GM19328 (cell line): Measurements from ENCODE around the gene FKBP1C.
"Not testable (repeated sequence)": the region's sequence is repeated elsewhere in the genome, so short reads cannot be mapped to it uniquely, and the experiment has no call there.

ENCODE experiments used
- ATAC-seq: cut with Tn5 transposase; IDR thresholded peaks from one replicate; pipeline ENCODE4 v1.9.1; 2021; ENCODE audit warnings: mild to moderate bottlenecking, moderate library complexity; ENCODE audit not compliant: unreplicated experiment

FKBP1C gene

GRCh38 chr6:63211343-63211742, at the start of gene FKBP1C:
Gene FKBP1C (plus strand): TSS chr6:63211469.
- not testable (repeated sequence) for ATAC-seq

GRCh38 chr6:63164047-63164803, 47.0 kb upstream of the FKBP1C start:
- not testable (repeated sequence) for ATAC-seq

GRCh38 chr6:63174173-63174572, 37.1 kb upstream of the FKBP1C start:
- ATAC-seq: no peak

- no peak for ATAC-seq
These were observed 35.1 kb upstream of the FKBP1C start for GRCh38 chr6:63176181-63176580.

GRCh38 chr6:63180367-63180766, 30.9 kb upstream of the FKBP1C start:
- ATAC-seq: no peak

GRCh38 chr6:63186970-63187369, 24.3 kb upstream of the FKBP1C start:
- no peak for ATAC-seq

- no peak for ATAC-seq
These were observed 22.4 kb upstream of the FKBP1C start for GRCh38 chr6:63188828-63189227.

GRCh38 chr6:63193324-63193723, 17.9 kb upstream of the FKBP1C start:
- no peak for ATAC-seq

- ATAC-seq: no peak
These were observed 13.5 kb upstream of the FKBP1C start for GRCh38 chr6:63197741-63198140.

GRCh38 chr6:63213325-63213724, 2.1 kb downstream of the FKBP1C start:
- no peak for ATAC-seq

GRCh38 chr6:63214816-63215215, 3.5 kb downstream of the FKBP1C start:
- no peak for ATAC-seq

GRCh38 chr6:63224179-63224578, 12.9 kb downstream of the FKBP1C start:
- ATAC-seq: no peak

GRCh38 chr6:63225987-63226386, 14.7 kb downstream of the FKBP1C start:
- not testable (repeated sequence) for ATAC-seq

GRCh38 chr6:63227928-63228894, 16.9 kb downstream of the FKBP1C start:
- ATAC-seq: not testable (repeated sequence)

GRCh38 chr6:63230027-63230426, 18.8 kb downstream of the FKBP1C start:
- ATAC-seq: not testable (repeated sequence)

- not testable (repeated sequence) for ATAC-seq
These were observed 19.2 kb downstream of the FKBP1C start for GRCh38 chr6:63230511-63230910.

GRCh38 chr6:63236398-63236817, 25.1 kb downstream of the FKBP1C start:
- ATAC-seq: no peak

GRCh38 chr6:63245420-63245819, 34.2 kb downstream of the FKBP1C start:
- ATAC-seq: no peak

GRCh38 chr6:63245909-63246308, 34.6 kb downstream of the FKBP1C start:
- ATAC-seq: no peak

- ATAC-seq: no peak
These were observed 35.3 kb downstream of the FKBP1C start for GRCh38 chr6:63246581-63246980.

GRCh38 chr6:63249875-63250482, 38.7 kb downstream of the FKBP1C start:
- no peak for ATAC-seq
